GM18517 (cell line): ENCODE results near the gene KCND3.

Experiments
- ATAC-seq: cut with Tn5 transposase; IDR thresholded peaks from one replicate; pipeline ENCODE4 v1.9.1; 2021; ENCODE audit warnings: mild to moderate bottlenecking, moderate library complexity; ENCODE audit not compliant: unreplicated experiment

The KCND3 gene

GRCh38 chr1:111961016-111961415 is 28.5 kb downstream of the KCND3 start:
- no peak for ATAC-seq

- ATAC-seq: no peak
Measured at GRCh38 chr1:111959436-111959835, 30.0 kb downstream of the KCND3 start.

GRCh38 chr1:111958851-111959250 is 30.6 kb downstream of the KCND3 start:
- ATAC-seq: no peak

- no peak for ATAC-seq
Measured at GRCh38 chr1:111958075-111958474, 31.4 kb downstream of the KCND3 start.

GRCh38 chr1:111956155-111956771 is 33.2 kb downstream of the KCND3 start:
- no peak for ATAC-seq

GRCh38 chr1:111955755-111956154 is 33.7 kb downstream of the KCND3 start:
- no peak for ATAC-seq

- no peak for ATAC-seq
Measured at GRCh38 chr1:111953797-111954196, 35.7 kb downstream of the KCND3 start.

- ATAC-seq: no peak
Measured at GRCh38 chr1:111952125-111952657, 37.3 kb downstream of the KCND3 start.

- ATAC-seq: no peak
Measured at GRCh38 chr1:111948209-111949171, 41.0 kb downstream of the KCND3 start.

- ATAC-seq: no peak
Measured at GRCh38 chr1:111943846-111944749, 45.4 kb downstream of the KCND3 start.

- ATAC-seq: no peak
Measured at GRCh38 chr1:111943066-111943465, 46.4 kb downstream of the KCND3 start.

- ATAC-seq: no peak
Measured at GRCh38 chr1:111938536-111938935, 50.9 kb downstream of the KCND3 start.

GRCh38 chr1:111938123-111938522 is 51.3 kb downstream of the KCND3 start:
- no peak for ATAC-seq

GRCh38 chr1:111937147-111937725 is 52.2 kb downstream of the KCND3 start:
- no peak for ATAC-seq

GRCh38 chr1:111934106-111934852 is 55.2 kb downstream of the KCND3 start:
- no peak for ATAC-seq

GRCh38 chr1:111930356-111930755 is 59.1 kb downstream of the KCND3 start:
- no peak for ATAC-seq

GRCh38 chr1:111928531-111928930 is 60.9 kb downstream of the KCND3 start:
- ATAC-seq: no peak

GRCh38 chr1:111927652-111928051 is 61.8 kb downstream of the KCND3 start:
- ATAC-seq: no peak

- no peak for ATAC-seq
Measured at GRCh38 chr1:111924786-111925185, 64.7 kb downstream of the KCND3 start.

- no peak for ATAC-seq
Measured at GRCh38 chr1:111923766-111924165, 65.7 kb downstream of the KCND3 start.
